HG03342 (cell line): ENCODE results near the gene CHDH.

ENCODE experiments used
- ATAC-seq: cut with Tn5 transposase; IDR thresholded peaks from one replicate; pipeline ENCODE4 v1.9.1; 2021; ENCODE audit warnings: mild to moderate bottlenecking, moderate library complexity; ENCODE audit not compliant: unreplicated experiment

CHDH gene

GRCh38 chr3:53850895-53851294 is 4.7 kb upstream of the CHDH start:
- ATAC-seq: no peak

- ATAC-seq: no peak
Measured at GRCh38 chr3:53849916-53850315, 3.7 kb upstream of the CHDH start.

GRCh38 chr3:53846851-53847155 is 584 bp upstream of the CHDH start:
- ATAC-seq: no peak

GRCh38 chr3:53845881-53846133 is 412 bp downstream of the CHDH start:
- ATAC-seq: no peak

- no peak for ATAC-seq
Measured at GRCh38 chr3:53845103-53845880, 927 bp downstream of the CHDH start.

GRCh38 chr3:53844262-53845102 is 1.7 kb downstream of the CHDH start:
- peak; percentile 3 for ATAC-seq

GRCh38 chr3:53843195-53844177 is 2.7 kb downstream of the CHDH start:
- peak; percentile 27 for ATAC-seq

- no peak for ATAC-seq
Measured at GRCh38 chr3:53842436-53843194, 3.6 kb downstream of the CHDH start.

GRCh38 chr3:53841296-53841695 is 4.9 kb downstream of the CHDH start:
- no peak for ATAC-seq

GRCh38 chr3:53837331-53837730 is 8.9 kb downstream of the CHDH start:
- no peak for ATAC-seq

- no peak for ATAC-seq
Measured at GRCh38 chr3:53836084-53836872, 9.9 kb downstream of the CHDH start.

- ATAC-seq: no peak
Measured at GRCh38 chr3:53835257-53835656, 11.0 kb downstream of the CHDH start.

GRCh38 chr3:53834429-53835095 is 11.7 kb downstream of the CHDH start:
- no peak for ATAC-seq

GRCh38 chr3:53833700-53834099 is 12.5 kb downstream of the CHDH start:
- ATAC-seq: no peak

- ATAC-seq: no peak
Measured at GRCh38 chr3:53833053-53833645, 13.1 kb downstream of the CHDH start.

- ATAC-seq: no peak
Measured at GRCh38 chr3:53830944-53831343, 15.3 kb downstream of the CHDH start.

- no peak for ATAC-seq
Measured at GRCh38 chr3:53829605-53830004, 16.6 kb downstream of the CHDH start.

GRCh38 chr3:53828581-53828980 is 17.6 kb downstream of the CHDH start:
- no peak for ATAC-seq

- no peak for ATAC-seq
Measured at GRCh38 chr3:53826048-53826447, 20.2 kb downstream of the CHDH start.
